ENCODE results near the gene OR51G2.

- TF ChIP-seq, protein P1, sequence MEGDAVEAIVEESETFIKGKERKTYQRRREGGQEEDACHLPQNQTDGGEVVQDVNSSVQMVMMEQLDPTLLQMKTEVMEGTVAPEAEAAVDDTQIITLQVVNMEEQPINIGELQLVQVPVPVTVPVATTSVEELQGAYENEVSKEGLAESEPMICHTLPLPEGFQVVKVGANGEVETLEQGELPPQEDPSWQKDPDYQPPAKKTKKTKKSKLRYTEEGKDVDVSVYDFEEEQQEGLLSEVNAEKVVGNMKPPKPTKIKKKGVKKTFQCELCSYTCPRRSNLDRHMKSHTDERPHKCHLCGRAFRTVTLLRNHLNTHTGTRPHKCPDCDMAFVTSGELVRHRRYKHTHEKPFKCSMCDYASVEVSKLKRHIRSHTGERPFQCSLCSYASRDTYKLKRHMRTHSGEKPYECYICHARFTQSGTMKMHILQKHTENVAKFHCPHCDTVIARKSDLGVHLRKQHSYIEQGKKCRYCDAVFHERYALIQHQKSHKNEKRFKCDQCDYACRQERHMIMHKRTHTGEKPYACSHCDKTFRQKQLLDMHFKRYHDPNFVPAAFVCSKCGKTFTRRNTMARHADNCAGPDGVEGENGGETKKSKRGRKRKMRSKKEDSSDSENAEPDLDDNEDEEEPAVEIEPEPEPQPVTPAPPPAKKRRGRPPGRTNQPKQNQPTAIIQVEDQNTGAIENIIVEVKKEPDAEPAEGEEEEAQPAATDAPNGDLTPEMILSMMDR (IDR thresholded peaks at IDR 0.05): no peak
- no peak for TF ChIP-seq POLR2A (IDR thresholded peaks at IDR 0.05)
Measured at GRCh38 chr11:4886186-4886585, 33.0 kb downstream of the OR51G2 start.

Data from thyroid gland (tissue), 4 donors.